Mesendoderm (in vitro differentiated cells): ENCODE data around the gene OMP.

Experiments used
- DNase-seq: peaks from one replicate; pipeline ENCODE4 v3.0.0; 2013
- H2AK5ac ChIP-seq: 2 replicates; pipeline ENCODE4 v1.6.1; 2013; ENCODE audit warnings: low read length, inconsistent platforms
- H2BK120ac ChIP-seq: 2 replicates; pipeline ENCODE4 v1.6.1; 2013; ENCODE audit warnings: low read depth, mild to moderate bottlenecking, low read length, moderate library complexity, mixed read lengths
- H2BK15ac ChIP-seq: replicated peaks from 2 replicates; pipeline ENCODE4 v1.6.1; 2013; ENCODE audit warnings: low read depth, mild to moderate bottlenecking, moderate library complexity
- H2BK5ac ChIP-seq: 2 replicates; pipeline ENCODE4 v1.6.1; 2013; ENCODE audit warnings: low read length, inconsistent platforms
- H3K18ac ChIP-seq: 2 replicates; pipeline ENCODE4 v1.6.1; 2013; ENCODE audit warnings: mild to moderate bottlenecking, low read length, mixed read lengths
- H3K23ac ChIP-seq: one replicate; pipeline ENCODE4 v1.6.1; 2013; ENCODE audit warnings: low read length
- H3K27ac ChIP-seq: 2 replicates; pipeline ENCODE4 v1.5.1; 2013; ENCODE audit warnings: low read depth, mild to moderate bottlenecking, inconsistent platforms, low read length, moderate library complexity
- H3K27me3 ChIP-seq: 2 replicates; pipeline ENCODE4 v1.6.1; 2013; ENCODE audit warnings: low read length, control low read depth, mild to moderate bottlenecking, inconsistent platforms; ENCODE audit not compliant: insufficient read depth, poor library complexity
- H3K36me3 ChIP-seq: 2 replicates; pipeline ENCODE4 v1.6.1; 2013; ENCODE audit warnings: low read length, inconsistent platforms; ENCODE audit not compliant: control insufficient read depth, insufficient read depth
- H3K4ac ChIP-seq: one replicate; pipeline ENCODE4 v1.6.1; 2013; ENCODE audit warnings: low read depth, mild to moderate bottlenecking, low read length, moderate library complexity
- H3K4me1 ChIP-seq: 2 replicates; pipeline ENCODE4 v1.6.1; 2013; ENCODE audit warnings: low read depth, low read length, inconsistent platforms; ENCODE audit not compliant: control insufficient read depth
- H3K4me2 ChIP-seq: 2 replicates; pipeline ENCODE4 v1.6.1; 2013; ENCODE audit warnings: low read length
- H3K4me3 ChIP-seq: 2 replicates; pipeline ENCODE4 v1.5.1; 2013; ENCODE audit warnings: mild to moderate bottlenecking, low read length
- H3K56ac ChIP-seq: one replicate; pipeline ENCODE4 v1.6.1; 2013; ENCODE audit warnings: low read length
- H3K79me1 ChIP-seq: 2 replicates; pipeline ENCODE4 v1.6.1; 2013; ENCODE audit warnings: low read length, inconsistent platforms
- H3K79me2 ChIP-seq: 2 replicates; pipeline ENCODE4 v1.6.1; 2013; ENCODE audit warnings: mild to moderate bottlenecking, low read length; ENCODE audit not compliant: control insufficient read depth, insufficient read depth
- H3K9ac ChIP-seq: 2 replicates; pipeline ENCODE4 v1.6.1; 2013; ENCODE audit warnings: low read length, inconsistent platforms
- H4K5ac ChIP-seq: one replicate; pipeline ENCODE4 v1.6.1; 2013; ENCODE audit warnings: low read length
- H4K8ac ChIP-seq: one replicate; pipeline ENCODE4 v1.6.1; 2013; ENCODE audit warnings: low read depth, mild to moderate bottlenecking, control low read depth, low read length, moderate library complexity
- WGBS: extraction: QIAGEN DNeasy Blood & Tissue Kit; methylation state at CpG from one replicate; pipeline ENCODE4 v1.1.7; 2013; ENCODE audit warnings: low lambda C conversion rate, missing lambda C conversion rate; ENCODE audit not compliant: insufficient coverage; ENCODE audit errors: extremely low coverage; 5-methylcytosine and 5-hydroxymethylcytosine counted together

OMP gene

GRCh38 chr11:77108436-77108835 lies 5.8 kb downstream of the OMP start:
- Histone ChIP-seq H3K18ac (no peak overlapping the region), H3K79me1 (no peaks in the 10 kb centered on the region), H3K4ac (no peak overlapping the region), H4K5ac (no peak overlapping the region), H3K4me1 (no peaks in the 10 kb centered on the region), H3K9ac (no peak overlapping the region), H3K4me3 (no peak overlapping the region), H2AK5ac (no peak overlapping the region), H3K23ac (no peak overlapping the region), H3K56ac (no peak overlapping the region), H2BK5ac (no peak overlapping the region), H2BK15ac (no peak overlapping the region), H3K4me2 (no peak overlapping the region), H2BK120ac (no peak overlapping the region), H3K36me3 (no peaks in the 10 kb centered on the region), H3K27me3 (no peaks in the 10 kb centered on the region), H3K79me2 (no peaks in the 10 kb centered on the region), H3K27ac (no peak overlapping the region), H4K8ac (no peak overlapping the region)
- WGBS, result no CpG with 5 or more reads among the region's 9 CpGs
- DNase-seq, result no peak

- H3K27ac ChIP-seq, result no peak overlapping the region
- H3K36me3 ChIP-seq, result no peaks in the 10 kb centered on the region
- no peaks in the 10 kb centered on the region for H3K79me1 ChIP-seq
- no peak overlapping the region for H3K9ac ChIP-seq
- H4K8ac ChIP-seq, result no peak overlapping the region
- H2BK5ac ChIP-seq, result no peak overlapping the region
- no peak overlapping the region for H3K56ac ChIP-seq
- no peak overlapping the region for H3K18ac ChIP-seq
- H2BK120ac ChIP-seq, result no peak overlapping the region
- H3K23ac ChIP-seq, result no peak overlapping the region
- no peaks in the 10 kb centered on the region for H3K27me3 ChIP-seq
- no CpG with 5 or more reads among the region's 11 CpGs for WGBS
- no peak for DNase-seq
- H3K4me3 ChIP-seq, result no peak overlapping the region
- no peaks in the 10 kb centered on the region for H3K79me2 ChIP-seq
- no peak overlapping the region for H2BK15ac ChIP-seq
- no peaks in the 10 kb centered on the region for H3K4me1 ChIP-seq
- no peak overlapping the region for H4K5ac ChIP-seq
- H3K4ac ChIP-seq, result no peak overlapping the region
- no peak overlapping the region for H2AK5ac ChIP-seq
- no peak overlapping the region for H3K4me2 ChIP-seq
Observed at GRCh38 chr11:77109236-77110019, 6.8 kb downstream of the OMP start.

- Histone ChIP-seq H4K5ac (no peak overlapping the region), H3K27me3 (no peaks in the 10 kb centered on the region), H3K23ac (no peak overlapping the region), H3K4me2 (no peak overlapping the region), H2AK5ac (no peak overlapping the region), H3K4me1 (no peaks in the 10 kb centered on the region), H2BK5ac (no peak overlapping the region), H2BK15ac (no peak overlapping the region), H3K36me3 (no peaks in the 10 kb centered on the region), H3K79me1 (no peaks in the 10 kb centered on the region), H4K8ac (no peak overlapping the region), H3K56ac (no peak overlapping the region), H3K27ac (no peak overlapping the region), H3K18ac (no peak overlapping the region), H3K4ac (no peak overlapping the region), H2BK120ac (no peak overlapping the region), H3K9ac (no peak overlapping the region), H3K79me2 (no peaks in the 10 kb centered on the region), H3K4me3 (no peak overlapping the region)
- WGBS, result no CpG with 5 or more reads among the region's 6 CpGs
- no peak for DNase-seq
Observed at GRCh38 chr11:77110836-77111235, 8.2 kb downstream of the OMP start.

GRCh38 chr11:77111277-77111676 lies 8.6 kb downstream of the OMP start:
- Histone ChIP-seq H3K9ac (no peak overlapping the region), H3K4me1 (no peaks in the 10 kb centered on the region), H3K79me1 (no peaks in the 10 kb centered on the region), H2BK120ac (no peak overlapping the region), H3K23ac (no peak overlapping the region), H4K5ac (no peak overlapping the region), H2BK15ac (no peak overlapping the region), H3K4me2 (no peak overlapping the region), H3K56ac (no peak overlapping the region), H4K8ac (no peak overlapping the region), H3K4me3 (no peak overlapping the region), H3K18ac (no peak overlapping the region), H3K79me2 (no peaks in the 10 kb centered on the region), H3K27me3 (no peaks in the 10 kb centered on the region), H2BK5ac (no peak overlapping the region), H3K4ac (no peak overlapping the region), H3K27ac (no peak overlapping the region), H2AK5ac (no peak overlapping the region), H3K36me3 (no peaks in the 10 kb centered on the region)
- no peak for DNase-seq
- no CpG with 5 or more reads among the region's 3 CpGs for WGBS

- Histone ChIP-seq H4K5ac (no peak overlapping the region), H3K79me2 (no peaks in the 10 kb centered on the region), H2AK5ac (no peak overlapping the region), H3K4me3 (no peak overlapping the region), H2BK5ac (no peak overlapping the region), H3K9ac (no peak overlapping the region), H3K18ac (no peak overlapping the region), H3K4me2 (no peak overlapping the region), H3K27me3 (no peaks in the 10 kb centered on the region), H2BK120ac (no peak overlapping the region), H3K56ac (no peak overlapping the region), H3K79me1 (no peaks in the 10 kb centered on the region), H3K23ac (no peak overlapping the region), H3K4me1 (no peaks in the 10 kb centered on the region), H3K27ac (no peak overlapping the region), H2BK15ac (no peak overlapping the region), H4K8ac (no peak overlapping the region), H3K36me3 (no peaks in the 10 kb centered on the region), H3K4ac (no peak overlapping the region)
- WGBS, result no CpG with 5 or more reads among the region's 6 CpGs
- no peak for DNase-seq
Observed at GRCh38 chr11:77111946-77112345, 9.3 kb downstream of the OMP start.
